Activated CD4-positive, alpha-beta T cell treated with anti-CD3 and anti-CD28 coated beads, Interleukin-2, Interleukin-4, amounts not matched to agents 100 ng/mL and 50 ng/mL, durations not matched to agents 16 hours and 8 hours (primary cell): ENCODE results near the gene CADPS.

ENCODE experiments used
- DNase-seq: peaks from one replicate; pipeline ENCODE4 v3.0.0-alpha.2; 2020; ENCODE audit warnings: low spot score

Gene CADPS

GRCh38 chr3:62873761-62874710, 1.2 kb downstream of the CADPS start:
- DNase-seq = no peak

GRCh38 chr3:62873451-62873760, 1.8 kb downstream of the CADPS start:
- no peak for DNase-seq

GRCh38 chr3:62872318-62872717, 2.9 kb downstream of the CADPS start:
- DNase-seq = no peak

- no peak for DNase-seq
Measured at GRCh38 chr3:62870321-62870720, 4.9 kb downstream of the CADPS start.

GRCh38 chr3:62863648-62864047, 11.6 kb downstream of the CADPS start:
- DNase-seq = no peak

GRCh38 chr3:62859203-62859791, 15.9 kb downstream of the CADPS start:
- no peak for DNase-seq

- no peak for DNase-seq
Measured at GRCh38 chr3:62845996-62846395, 29.2 kb downstream of the CADPS start.

- DNase-seq = no peak
Measured at GRCh38 chr3:62843508-62843907, 31.7 kb downstream of the CADPS start.

GRCh38 chr3:62839748-62840147, 35.5 kb downstream of the CADPS start:
- DNase-seq = no peak

GRCh38 chr3:62837145-62837787, 38.0 kb downstream of the CADPS start:
- DNase-seq = no peak

- no peak for DNase-seq
Measured at GRCh38 chr3:62835554-62836236, 39.5 kb downstream of the CADPS start.

GRCh38 chr3:62833538-62833937, 41.7 kb downstream of the CADPS start:
- DNase-seq = no peak

GRCh38 chr3:62832553-62832952, 42.7 kb downstream of the CADPS start:
- DNase-seq = no peak

GRCh38 chr3:62830727-62831322, 44.4 kb downstream of the CADPS start:
- DNase-seq = no peak

GRCh38 chr3:62827550-62827949, 47.7 kb downstream of the CADPS start:
- DNase-seq = no peak

- DNase-seq = no peak
Measured at GRCh38 chr3:62824965-62825592, 50.1 kb downstream of the CADPS start.

GRCh38 chr3:62823461-62824050, 51.7 kb downstream of the CADPS start:
- no peak for DNase-seq

- no peak for DNase-seq
Measured at GRCh38 chr3:62822905-62823304, 52.3 kb downstream of the CADPS start.

GRCh38 chr3:62818347-62818746, 56.9 kb downstream of the CADPS start:
- no peak for DNase-seq

GRCh38 chr3:62817678-62818077, 57.5 kb downstream of the CADPS start:
- no peak for DNase-seq

GRCh38 chr3:62815981-62816380, 59.2 kb downstream of the CADPS start:
- DNase-seq = no peak
